NOMO-1 treated with DMSO at 0.1 percent for 48 hours (cell line): ENCODE data around the gene TTBK2.
"Not testable (repeated sequence)": the region's sequence is repeated elsewhere in the genome, so short reads cannot be mapped to it uniquely, and the experiment has no call there.

Experiments used
- DNase-seq: peaks from one replicate; lab custom pipeline; 2025; ENCODE audit not compliant: unreplicated experiment; lab: John Stamatoyannopoulos, UW

The TTBK2 gene

DNA sequence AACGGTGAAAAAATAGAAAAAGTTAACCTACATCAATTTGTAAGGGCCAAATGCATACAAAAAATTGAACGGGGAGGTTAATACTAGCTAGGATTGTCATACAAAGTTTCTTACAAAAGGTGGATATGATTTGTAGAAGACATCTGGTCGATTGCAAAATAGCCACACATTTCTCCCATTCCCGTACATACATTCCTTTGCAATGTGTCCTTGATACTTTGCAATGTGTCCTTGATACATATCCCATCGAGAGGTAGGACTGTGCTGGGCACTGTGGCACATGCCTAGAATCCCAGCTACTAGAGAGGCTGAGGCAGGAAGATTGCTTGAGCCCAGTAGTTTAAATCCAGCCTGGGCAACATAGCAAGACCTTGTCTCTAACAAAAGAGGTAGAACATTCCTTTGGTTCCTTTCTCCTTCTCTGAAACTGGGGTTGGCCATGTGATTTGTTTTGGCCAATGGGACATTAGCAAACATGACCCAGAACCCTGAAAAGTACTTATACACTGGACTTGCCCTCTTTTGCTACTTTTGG, 9.5 kb downstream of the TTBK2 start:
- no peak for DNase-seq

DNA sequence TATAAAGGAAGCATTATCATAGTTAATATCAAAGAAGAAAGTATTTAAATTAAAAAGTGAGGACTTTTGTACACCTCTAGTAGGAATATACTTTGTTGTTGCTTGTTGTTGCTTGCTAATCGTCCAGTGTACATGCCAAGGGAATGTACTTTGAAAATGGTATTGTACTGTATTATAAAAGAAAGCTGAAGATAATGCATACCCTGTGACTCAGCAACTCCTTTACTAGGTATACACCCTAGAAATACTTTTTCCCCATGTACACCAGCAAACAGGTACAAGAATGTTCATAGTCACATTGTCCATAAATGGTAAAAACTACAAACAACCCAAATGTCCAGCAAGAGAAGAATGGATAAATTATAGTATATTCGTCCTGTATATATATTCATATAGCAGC, 12.0 kb downstream of the TTBK2 start:
- no peak for DNase-seq

- DNase-seq: no peak
Measured at GRCh38 chr15:42903388-42904324, 16.9 kb downstream of the TTBK2 start.

DNA sequence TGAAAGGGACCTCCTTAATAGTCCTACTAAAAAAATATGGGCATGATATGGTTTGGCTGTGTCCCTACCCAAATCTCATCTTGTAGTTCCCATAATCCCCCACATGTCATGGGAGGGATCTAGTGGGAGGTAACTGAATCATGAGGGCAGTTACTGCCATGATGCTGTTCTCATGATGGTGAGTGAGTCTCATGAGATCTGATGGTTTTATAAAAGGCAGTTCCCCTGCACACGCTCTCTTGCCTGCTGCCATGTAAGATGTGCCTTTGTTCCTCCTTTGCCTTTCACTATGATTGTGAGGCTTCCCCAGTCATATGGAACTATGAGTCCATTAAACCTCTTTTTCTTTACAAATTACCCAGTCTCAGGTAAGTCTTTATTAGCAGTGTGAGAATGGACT, 26.7 kb downstream of the TTBK2 start:
- not testable (repeated sequence) for DNase-seq

DNA sequence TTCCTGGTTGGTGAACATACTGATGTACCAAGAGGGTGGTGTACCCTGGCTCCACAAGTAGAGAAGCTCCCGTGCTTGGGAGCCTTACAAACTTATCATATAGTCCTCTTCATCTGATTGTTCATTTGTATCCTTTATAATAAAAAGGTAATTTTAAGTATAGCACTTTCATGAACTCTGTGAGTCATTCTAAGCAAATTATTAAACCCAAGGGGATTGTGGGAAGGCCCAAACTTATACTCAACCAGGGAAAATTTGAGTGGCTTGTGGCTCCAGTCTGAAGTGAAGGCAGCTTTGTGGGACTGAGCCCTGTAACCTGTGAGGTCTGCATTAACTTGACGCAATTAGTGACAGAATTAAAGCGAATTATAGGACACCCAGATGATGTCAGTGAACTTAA, 29.0 kb downstream of the TTBK2 start:
- no peak for DNase-seq

DNA sequence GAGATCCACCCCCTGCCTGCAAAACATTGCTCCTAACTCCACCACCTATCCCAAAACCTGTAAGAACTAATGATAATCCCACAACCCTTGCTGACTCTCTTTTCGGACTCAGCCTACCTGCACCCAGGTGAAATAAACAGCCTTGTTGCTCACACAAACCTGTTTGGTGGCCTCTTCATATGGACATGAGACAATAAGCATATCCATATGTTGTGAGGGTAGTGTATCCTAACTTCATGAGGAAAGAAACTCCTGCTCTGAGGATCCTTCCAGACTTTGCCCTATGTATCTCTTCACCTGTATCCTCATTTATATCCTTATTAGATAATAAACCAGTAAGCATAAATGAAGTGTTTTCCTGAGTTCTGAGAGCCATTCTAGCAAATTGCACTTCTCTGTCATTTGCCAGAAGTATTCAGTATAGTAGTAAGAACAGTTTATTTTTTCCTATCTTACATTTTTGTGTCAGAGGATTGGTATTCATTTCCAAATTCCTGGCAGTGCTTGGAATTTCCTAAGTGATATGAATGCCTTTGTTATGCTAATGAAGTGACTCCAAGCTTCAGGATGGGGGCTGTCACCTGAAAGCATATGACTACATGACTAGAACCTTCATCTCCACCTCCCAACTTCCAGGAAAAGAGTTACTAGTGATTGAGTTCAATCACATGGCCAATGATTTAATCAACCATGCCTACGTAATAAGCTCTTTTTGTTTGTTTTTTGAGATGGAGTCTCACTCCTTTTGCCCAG, 30.2 kb downstream of the TTBK2 start:
- DNase-seq: no peak

- not testable (repeated sequence) for DNase-seq
Measured at GRCh38 chr15:42887384-42887783, 33.2 kb downstream of the TTBK2 start.

DNA sequence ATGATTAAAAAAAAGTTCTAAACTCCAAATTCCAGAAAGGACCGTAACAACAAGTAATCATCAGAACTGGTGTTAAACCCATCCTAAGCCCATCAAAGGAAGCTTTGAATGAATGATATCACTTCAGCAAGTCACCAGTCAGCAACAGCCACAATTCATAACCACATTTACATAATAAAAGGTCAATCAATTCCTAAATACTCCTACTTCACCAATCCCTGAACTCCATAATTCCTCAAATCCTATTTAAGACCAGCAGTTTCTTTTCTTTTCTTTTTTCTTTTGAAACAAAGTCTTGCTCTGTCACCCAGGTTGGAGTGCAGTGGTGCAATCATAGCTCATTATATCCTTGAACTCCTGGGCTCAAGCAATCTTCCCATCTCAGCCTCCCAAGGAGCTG, 40.5 kb downstream of the TTBK2 start:
- no peak for DNase-seq

- DNase-seq: no peak
Measured at GRCh38 chr15:42879443-42879842, 41.1 kb downstream of the TTBK2 start.

DNA sequence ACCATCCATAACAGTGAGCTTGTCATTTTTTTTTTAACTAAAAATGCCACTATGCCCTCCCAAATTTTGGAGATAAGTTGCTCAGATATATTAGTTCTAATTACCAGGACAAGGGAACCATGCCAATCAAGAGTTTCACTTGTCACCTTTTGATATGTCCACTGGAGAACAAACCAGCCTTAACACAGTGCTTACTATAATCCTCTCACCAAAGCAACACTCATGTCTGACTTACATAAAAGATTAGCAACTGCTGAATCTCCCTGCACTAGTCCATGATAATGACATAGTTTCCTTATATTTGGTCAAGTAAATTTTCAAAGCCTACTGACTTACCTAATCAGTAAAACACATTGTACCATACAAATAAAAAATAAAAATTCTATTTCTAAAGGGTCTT, 44.4 kb downstream of the TTBK2 start:
- DNase-seq: no peak

DNA sequence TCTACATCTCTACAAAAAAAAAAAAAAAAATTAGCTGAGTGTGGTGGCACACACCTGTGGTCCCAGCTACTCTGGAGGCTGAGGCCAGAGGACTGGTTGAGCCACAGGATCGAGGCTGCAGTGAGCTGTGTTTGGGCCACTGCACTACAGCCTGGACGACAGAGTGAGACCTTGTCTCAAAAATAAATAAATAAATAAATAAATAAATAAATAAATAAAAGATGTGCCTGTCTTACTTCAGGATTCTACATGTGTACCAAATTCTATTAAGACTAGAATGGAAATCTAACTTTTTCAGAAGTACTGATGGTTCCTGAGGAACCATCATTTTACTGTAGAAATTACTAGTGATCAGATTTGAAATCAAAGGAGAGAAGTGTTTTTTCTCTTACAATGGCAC, 51.9 kb downstream of the TTBK2 start:
- no peak for DNase-seq

- DNase-seq: no peak
Measured at GRCh38 chr15:42863572-42864239, 56.9 kb downstream of the TTBK2 start.

GRCh38 chr15:42858999-42859789, 61.4 kb downstream of the TTBK2 start:
- no peak for DNase-seq

DNA sequence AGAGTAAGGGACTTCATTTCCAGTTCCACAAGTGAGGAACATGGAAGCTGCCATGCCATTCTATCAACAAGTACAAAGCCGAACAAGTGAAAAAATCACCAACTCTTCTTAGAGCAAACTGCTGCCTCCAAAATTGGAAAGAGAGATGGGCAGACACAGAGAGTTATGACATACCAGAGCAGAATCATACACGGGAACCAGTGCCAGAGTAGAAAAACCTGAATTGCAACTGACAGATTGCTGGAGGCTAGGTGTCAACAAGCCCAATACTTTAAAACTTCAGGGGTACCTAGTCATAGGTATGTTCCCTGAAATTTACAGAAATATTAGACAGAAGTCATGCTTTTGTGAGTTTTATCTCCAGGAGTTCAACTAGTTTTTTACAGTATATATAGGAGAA, 62.0 kb downstream of the TTBK2 start:
- DNase-seq: no peak

DNA sequence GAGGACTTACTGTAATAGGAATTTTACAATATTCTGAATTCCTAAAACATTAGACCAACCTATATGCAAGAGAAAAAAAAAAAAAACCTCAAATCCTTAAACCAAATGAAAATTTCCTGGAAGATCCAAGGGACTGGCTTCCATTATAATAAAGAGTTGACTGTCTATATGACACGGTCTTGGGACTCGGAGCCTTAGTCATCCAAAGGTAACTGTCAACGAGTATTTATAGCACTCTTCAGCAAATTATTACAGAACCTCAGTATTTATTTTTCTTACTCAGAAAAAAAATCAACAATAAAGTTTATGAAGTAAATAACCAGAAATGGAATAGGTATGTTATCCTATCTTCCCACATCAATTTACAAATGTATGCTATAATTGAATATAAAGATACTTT, 66.0 kb downstream of the TTBK2 start:
- no peak for DNase-seq

GRCh38 chr15:42849836-42850235, 70.7 kb downstream of the TTBK2 start:
- DNase-seq: no peak

DNA sequence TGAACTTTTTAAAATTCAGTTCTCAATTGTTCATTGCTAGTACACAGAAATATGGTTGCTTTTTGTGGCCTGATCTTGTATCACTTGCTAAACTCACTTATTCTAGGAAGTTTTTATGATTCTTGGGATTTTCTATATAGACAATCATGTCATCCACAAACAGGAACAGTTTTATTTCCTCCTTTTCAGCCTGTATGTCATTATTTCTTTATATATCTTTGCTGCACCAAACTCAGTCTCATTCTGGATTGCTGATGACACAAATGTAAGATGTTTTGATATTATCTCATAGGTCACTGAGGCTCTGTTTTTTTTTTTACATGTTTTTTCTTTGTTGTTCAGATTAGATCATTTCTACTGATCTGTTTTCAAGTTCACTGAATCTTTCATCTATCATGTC, 71.7 kb downstream of the TTBK2 start:
- DNase-seq: no peak

GRCh38 chr15:42846647-42847046, 73.9 kb downstream of the TTBK2 start:
- no peak for DNase-seq

DNA sequence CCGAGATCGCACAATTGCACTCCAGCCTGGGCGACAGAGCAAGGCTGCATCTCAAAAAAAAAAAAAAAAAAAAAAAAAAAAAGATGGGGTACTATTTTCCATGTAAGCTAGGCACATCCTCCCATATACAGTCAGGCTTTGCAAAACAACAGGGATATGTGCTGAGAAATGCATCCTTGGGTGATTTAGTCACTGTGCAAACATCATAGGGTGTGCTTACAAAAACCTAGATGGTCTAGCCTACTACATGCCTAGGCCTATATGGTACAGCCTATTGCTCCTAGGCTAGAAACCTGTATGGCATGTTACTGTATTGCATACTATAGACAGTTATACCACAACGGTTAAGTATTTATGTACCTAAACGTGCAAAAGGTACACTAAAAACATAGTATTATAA, 75.0 kb downstream of the TTBK2 start:
- no peak for DNase-seq

DNA sequence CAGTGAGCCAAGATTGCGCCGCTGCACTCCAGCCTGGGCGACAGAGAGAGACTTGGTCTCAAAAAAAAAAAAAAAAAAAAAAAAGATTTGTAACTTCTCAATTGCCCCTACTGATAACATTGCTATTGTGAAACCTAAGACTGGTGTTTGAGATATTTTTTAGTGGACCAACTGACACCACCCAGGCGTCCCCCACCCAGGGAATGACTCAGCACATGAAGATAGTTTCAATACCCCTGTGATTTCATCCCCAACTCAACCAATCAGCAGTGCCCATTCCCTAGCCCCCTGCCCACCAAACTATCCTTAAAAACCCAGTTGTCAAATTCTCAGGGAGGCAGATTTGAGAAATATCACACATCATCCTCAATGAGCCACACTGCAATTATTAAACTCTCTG, 76.9 kb downstream of the TTBK2 start:
- no peak for DNase-seq

DNA sequence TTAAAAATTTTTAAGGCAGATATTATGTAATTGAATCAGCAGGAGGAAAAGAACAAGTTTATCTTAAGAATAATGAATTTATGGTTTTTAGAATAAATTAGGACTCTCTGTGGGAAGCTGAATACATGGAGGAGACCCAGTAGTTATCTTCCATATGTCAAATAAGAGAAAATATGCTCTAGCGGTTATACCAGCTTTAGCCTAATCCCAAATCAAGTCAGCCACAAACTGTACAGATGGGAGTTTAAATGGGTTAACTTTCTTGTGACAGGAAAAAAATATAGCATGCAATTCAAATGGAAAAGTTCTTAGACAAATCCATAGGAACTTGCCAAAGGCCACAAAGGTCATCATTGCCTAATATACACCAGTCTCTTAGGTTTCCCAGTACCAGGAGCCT, 84.3 kb downstream of the TTBK2 start:
- DNase-seq: no peak
